Nephron progenitor cell (in vitro differentiated cells): ENCODE results near the gene TMEM74B.
A peak's percentile ranks its signal among the peaks of the same experiment; 100 is the strongest.

Experiments used
- DNase-seq: peaks from one replicate; pipeline ENCODE4 v3.0.0; 2021
- H3K27ac Mint-ChIP-seq: 2 replicates; pipeline ENCODE4 v1.8.0; 2021; ENCODE audit warnings: mild to moderate bottlenecking, moderate library complexity, mixed read lengths
- H3K27me3 Mint-ChIP-seq: 2 replicates; pipeline ENCODE4 v1.8.0; 2021; ENCODE audit warnings: mild to moderate bottlenecking, low read depth, mixed read lengths; ENCODE audit not compliant: poor library complexity
- H3K36me3 Mint-ChIP-seq: 2 replicates; pipeline ENCODE4 v1.8.0; 2021; ENCODE audit warnings: low read depth, mixed read lengths
- H3K4me1 Mint-ChIP-seq: 2 replicates; pipeline ENCODE4 v1.8.0; 2021; ENCODE audit warnings: mixed read lengths
- H3K4me3 Mint-ChIP-seq: 2 replicates; pipeline ENCODE4 v1.8.0; 2021; ENCODE audit warnings: mild to moderate bottlenecking, moderate library complexity, mixed read lengths
- H3K9me3 Mint-ChIP-seq: 2 replicates; pipeline ENCODE4 v1.8.0; 2021; ENCODE audit warnings: mild to moderate bottlenecking, moderate library complexity, mixed read lengths
- CTCF ChIP-seq: fragments of 200-600 bp; sonication (generic); IDR thresholded peaks from 2 replicates; pipeline ENCODE4 v1.5.0; 2021; ENCODE audit warnings: antibody characterized with exemption

TMEM74B gene

GRCh38 chr20:1134355-1134754 lies 50.4 kb downstream of the TMEM74B start:
- peaks cover 8% of the 10 kb centered on the region for H3K9me3 Mint-ChIP-seq
- no peak for TF ChIP-seq CTCF
- peaks cover under 1% of the 10 kb centered on the region for H3K27me3 Mint-ChIP-seq
- DNase-seq = no peak
- peaks cover 92% of the 10 kb centered on the region for H3K36me3 Mint-ChIP-seq
- H3K4me3 Mint-ChIP-seq = no peak overlapping the region
- H3K27ac Mint-ChIP-seq = no peak overlapping the region
- H3K4me1 Mint-ChIP-seq = peaks cover 8% of the 10 kb centered on the region

- no peak overlapping the region for H3K4me3 Mint-ChIP-seq
- H3K27me3 Mint-ChIP-seq = peaks cover 2% of the 10 kb centered on the region
- peak overlapping the region; percentile 29 for H3K27ac Mint-ChIP-seq
- H3K9me3 Mint-ChIP-seq = peaks cover 8% of the 10 kb centered on the region
- TF ChIP-seq CTCF = no peak
- peaks cover 86% of the 10 kb centered on the region for H3K36me3 Mint-ChIP-seq
- peaks cover 8% of the 10 kb centered on the region for H3K4me1 Mint-ChIP-seq
- DNase-seq = no peak
Observed at GRCh38 chr20:1131354-1131753, 53.4 kb downstream of the TMEM74B start.

GRCh38 chr20:1130847-1131246 lies 53.9 kb downstream of the TMEM74B start:
- Mint-ChIP-seq H3K9me3 (peaks cover 8% of the 10 kb centered on the region), H3K36me3 (peaks cover 86% of the 10 kb centered on the region), H3K4me1 (peaks cover 8% of the 10 kb centered on the region), H3K4me3 (no peak overlapping the region), H3K27me3 (peaks cover 2% of the 10 kb centered on the region), H3K27ac (peak overlapping the region; percentile 29)
- DNase-seq = no peak
- no peak for TF ChIP-seq CTCF
